ENCODE measurements around the gene IL1RN.

The IL1RN gene

DNA sequence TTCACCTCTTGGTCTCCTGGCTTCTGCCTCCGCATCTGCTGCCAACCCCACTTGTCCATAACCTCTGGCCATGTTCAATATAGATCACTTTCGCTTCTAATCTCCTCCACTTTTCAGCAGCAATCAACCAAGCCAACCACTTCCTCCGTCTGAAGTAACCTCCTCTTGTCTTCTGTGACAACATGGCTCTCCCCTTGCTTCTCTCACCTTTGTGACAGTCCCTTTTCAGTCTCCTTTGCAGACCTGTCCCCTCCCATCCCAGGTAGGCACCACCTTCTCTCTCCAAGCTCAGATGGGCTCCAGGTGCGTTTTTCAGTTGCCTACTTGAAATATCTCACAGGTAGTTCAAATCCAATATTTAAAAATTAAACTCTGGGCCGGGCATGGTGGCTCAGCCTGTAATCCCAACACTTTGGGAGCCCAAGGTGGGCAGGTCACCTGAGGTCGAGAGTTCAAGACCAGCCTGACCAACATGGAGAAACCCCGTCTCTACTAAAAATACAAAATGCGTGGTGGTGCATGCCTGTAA lies 41.7 kb downstream of the IL1RN start:
- DNase-seq (ENCODE audit: low read depth) = no peak
- TF ChIP-seq, protein P1, sequence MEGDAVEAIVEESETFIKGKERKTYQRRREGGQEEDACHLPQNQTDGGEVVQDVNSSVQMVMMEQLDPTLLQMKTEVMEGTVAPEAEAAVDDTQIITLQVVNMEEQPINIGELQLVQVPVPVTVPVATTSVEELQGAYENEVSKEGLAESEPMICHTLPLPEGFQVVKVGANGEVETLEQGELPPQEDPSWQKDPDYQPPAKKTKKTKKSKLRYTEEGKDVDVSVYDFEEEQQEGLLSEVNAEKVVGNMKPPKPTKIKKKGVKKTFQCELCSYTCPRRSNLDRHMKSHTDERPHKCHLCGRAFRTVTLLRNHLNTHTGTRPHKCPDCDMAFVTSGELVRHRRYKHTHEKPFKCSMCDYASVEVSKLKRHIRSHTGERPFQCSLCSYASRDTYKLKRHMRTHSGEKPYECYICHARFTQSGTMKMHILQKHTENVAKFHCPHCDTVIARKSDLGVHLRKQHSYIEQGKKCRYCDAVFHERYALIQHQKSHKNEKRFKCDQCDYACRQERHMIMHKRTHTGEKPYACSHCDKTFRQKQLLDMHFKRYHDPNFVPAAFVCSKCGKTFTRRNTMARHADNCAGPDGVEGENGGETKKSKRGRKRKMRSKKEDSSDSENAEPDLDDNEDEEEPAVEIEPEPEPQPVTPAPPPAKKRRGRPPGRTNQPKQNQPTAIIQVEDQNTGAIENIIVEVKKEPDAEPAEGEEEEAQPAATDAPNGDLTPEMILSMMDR (IDR thresholded peaks at IDR 0.05; ENCODE audit: low read length, missing control alignments) = no peak
- no peak overlapping the region for H3K4me3 ChIP-seq (replicated peaks; ENCODE audit: low read depth, low read length)

DNA sequence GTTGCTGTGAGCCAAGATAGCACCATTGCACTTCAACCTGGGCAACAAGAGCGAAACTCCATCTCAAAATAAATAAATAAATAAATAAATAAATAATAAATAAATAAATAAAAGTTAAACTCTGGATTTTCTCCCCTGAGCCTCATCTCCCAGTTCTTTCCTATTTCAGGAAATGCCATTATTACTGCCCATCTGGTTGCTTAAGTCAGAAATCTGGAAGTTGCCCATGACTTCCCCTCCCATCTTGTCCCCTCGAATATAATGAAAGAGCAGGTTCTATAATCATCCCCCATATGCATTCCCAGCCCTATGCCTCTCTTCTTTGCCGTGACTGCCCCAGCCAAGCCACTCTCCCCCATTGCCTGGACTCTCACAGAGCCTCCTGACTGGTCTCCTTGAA lies 42.2 kb downstream of the IL1RN start:
- TF ChIP-seq, protein P1 (IDR thresholded peaks at IDR 0.05; ENCODE audit: low read length, missing control alignments) = no peak
- no peak for DNase-seq (ENCODE audit: low read depth)
- no peak overlapping the region for H3K4me3 ChIP-seq (replicated peaks; ENCODE audit: low read depth, low read length)

DNA sequence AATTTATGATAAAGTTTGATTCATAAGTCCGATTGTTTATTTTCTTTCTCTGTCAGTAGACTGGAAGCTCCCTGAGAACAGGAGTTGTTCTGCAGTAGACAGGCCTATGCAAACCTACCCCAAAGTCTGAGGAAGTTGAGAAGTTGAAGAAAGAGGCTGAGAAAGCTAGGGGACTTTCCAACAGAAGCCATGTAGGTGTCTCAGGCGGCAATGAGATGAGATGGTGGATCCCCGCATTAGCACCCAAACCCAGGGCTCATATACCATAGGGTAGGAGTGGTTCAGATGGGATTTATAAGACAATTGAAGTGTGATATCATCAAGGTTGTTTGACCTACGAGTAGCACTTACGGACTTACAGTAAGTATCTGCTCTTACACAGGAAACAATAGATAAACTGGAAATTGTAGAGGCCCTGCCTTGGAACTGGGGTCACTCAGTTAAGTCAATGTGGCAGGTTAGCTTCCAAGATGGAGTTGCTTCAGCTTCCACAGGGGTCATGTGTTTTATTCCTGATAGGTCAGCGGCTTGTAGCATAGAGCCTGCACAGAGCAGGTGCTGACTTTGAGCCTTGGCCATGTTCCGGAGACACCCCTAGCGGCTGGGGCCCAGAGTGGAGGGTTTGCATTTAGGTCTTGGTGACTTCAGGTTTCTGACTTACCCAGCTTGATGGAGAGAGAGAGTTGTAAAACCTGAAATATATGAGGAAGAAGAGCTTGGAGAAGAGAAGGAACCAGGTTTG lies 44.1 kb downstream of the IL1RN start:
- TF ChIP-seq, protein P1 (IDR thresholded peaks at IDR 0.05; ENCODE audit: low read length, missing control alignments) = no peak
- no peak for DNase-seq (ENCODE audit: low read depth)
- no peak overlapping the region for H3K4me3 ChIP-seq (replicated peaks; ENCODE audit: low read depth, low read length)

DNA sequence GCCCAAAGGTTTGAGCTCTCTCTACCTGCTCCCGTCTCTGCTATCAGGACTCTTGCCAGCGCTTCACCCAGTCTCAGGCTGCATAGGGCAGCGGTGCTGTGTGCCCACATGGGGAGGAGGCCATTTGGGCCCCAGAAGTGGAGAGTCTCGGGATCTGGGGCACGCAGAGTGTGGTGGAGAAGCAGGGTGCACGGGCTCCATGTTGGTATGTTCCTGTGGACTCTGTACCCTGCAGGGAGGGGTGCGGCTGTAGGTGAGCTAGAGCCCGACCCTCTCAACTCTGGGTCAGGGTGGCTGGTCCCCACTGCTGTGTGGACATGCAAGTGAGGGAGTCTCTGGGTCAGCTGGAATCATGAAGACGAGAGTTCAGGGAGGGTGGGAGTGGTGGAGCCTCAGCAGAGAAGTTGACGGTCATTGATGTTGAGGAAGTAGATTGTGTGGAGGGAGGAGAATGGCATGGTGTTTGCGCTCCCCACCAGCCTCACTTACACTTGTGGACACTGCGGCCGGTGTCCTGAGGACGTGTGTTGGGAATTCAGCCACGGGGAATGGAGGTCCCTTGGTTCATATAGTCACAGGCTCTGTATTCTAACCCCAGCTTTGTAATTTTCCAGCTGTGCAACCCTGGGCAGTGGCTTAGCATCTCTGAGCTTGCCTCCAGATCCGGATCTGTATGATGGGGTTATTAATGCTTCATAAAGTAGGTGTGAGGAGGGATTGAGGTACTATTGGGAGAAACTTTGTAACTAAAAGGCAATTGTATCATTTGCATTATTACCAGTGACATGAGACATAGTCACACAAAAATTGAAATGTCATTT lies 45.5 kb downstream of the IL1RN start:
- H3K4me3 ChIP-seq (replicated peaks; ENCODE audit: low read depth, low read length) = no peak overlapping the region
- no peak for DNase-seq (ENCODE audit: low read depth)
- TF ChIP-seq, protein P1 (IDR thresholded peaks at IDR 0.05; ENCODE audit: low read length, missing control alignments) = no peak

DNA sequence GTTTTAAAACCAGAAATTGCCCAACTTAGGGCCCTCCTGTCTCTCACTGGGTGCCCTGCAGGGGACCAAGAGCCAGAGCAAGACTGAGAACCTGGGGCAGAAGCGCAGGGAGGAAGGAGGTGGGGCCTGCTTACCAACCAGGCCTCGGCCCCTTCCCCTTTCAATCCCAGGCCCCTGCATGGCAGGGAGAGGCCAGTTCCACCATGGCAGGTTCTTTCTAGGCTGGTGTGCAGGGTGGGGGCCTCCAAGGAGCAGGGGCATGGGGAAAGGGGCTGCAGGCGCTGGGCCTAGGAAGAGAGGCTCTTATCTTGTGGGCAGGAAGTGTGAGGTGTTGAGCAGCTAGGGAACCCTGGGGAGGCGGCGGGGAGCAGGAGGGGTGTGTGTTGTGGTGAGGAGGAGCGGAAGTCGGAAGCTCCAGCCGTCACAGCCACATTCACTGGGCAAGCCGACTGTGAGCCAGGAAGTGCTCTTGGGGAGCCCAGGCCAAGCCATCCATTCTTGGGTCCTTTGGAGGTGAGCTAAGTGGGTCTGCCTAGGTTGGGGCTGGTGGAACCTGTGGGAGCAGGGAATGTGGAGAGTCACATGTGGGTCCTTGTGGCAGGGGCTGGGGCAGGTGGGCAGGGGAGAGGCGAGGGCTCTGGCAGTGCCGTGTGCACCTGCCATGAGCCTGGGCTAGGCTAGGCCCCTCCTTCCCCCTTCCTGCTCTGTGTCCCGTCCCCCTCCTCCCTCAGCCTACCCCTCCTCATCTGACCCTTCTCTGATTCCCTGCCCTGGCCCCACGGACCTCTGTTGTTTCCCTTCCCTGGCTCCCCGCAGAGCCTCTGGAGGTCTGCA lies 46.4 kb downstream of the IL1RN start, which contains the start of gene PSD4:
Gene PSD4, plus strand, starts transcription at position 430 of the 834 bp plus-strand sequence. CDS start 8,486 bp downstream, outside the sequence.
- TF ChIP-seq, protein P1 (IDR thresholded peaks at IDR 0.05; ENCODE audit: low read length, missing control alignments) = no peak
- DNase-seq (ENCODE audit: low read depth) = no peak
- no peak within 1 kb of the TSS for H3K4me3 ChIP-seq (replicated peaks; ENCODE audit: low read depth, low read length)

DNA sequence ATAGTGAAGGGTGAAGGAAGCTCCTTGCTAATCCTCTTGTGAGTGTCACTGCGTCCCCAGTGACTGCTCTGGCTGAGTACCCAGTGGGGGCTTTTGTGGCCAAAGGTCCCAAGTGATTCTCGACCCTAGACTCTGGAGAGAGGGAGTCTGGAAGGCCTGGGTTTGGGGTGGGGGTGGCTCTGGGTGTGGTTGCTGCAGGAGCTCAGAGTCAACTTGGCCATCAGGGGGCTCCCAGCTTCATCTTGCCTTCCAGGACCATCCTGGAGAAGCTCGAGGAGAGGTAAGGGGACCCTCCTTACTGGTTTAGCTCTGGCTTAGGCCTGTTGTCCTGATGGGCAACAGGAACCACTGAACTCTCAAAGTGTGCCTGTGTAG lies 47.0 kb downstream of the IL1RN start:
- no peak for DNase-seq (ENCODE audit: low read depth)
- TF ChIP-seq, protein P1 (IDR thresholded peaks at IDR 0.05; ENCODE audit: low read length, missing control alignments) = no peak
- H3K4me3 ChIP-seq (replicated peaks; ENCODE audit: low read depth, low read length) = no peak overlapping the region

All from fibroblast of pulmonary artery (primary cell).